Trophoblast cell (in vitro differentiated cells and primary cell): ENCODE results near the gene DDX47.
A peak's percentile ranks its signal among the peaks of the same experiment; 100 is the strongest.

ENCODE experiments used
- DNase-seq, 2 donors: peaks; one replicate each; pipeline ENCODE4 v3.0.0-alpha.2; 2016
- H2AFZ ChIP-seq: 2 replicates; pipeline ENCODE4 v1.6.1; 2013; ENCODE audit warnings: low read length, moderate library complexity, mild to moderate bottlenecking; ENCODE audit not compliant: insufficient read depth, poor library complexity
- H2AK5ac ChIP-seq: 2 replicates; pipeline ENCODE4 v1.6.1; 2013; ENCODE audit warnings: mild to moderate bottlenecking, low read length
- H2BK120ac ChIP-seq: 2 replicates; pipeline ENCODE4 v1.6.1; 2013; ENCODE audit warnings: low read length, mild to moderate bottlenecking, moderate library complexity; ENCODE audit not compliant: insufficient read depth, poor library complexity
- H2BK12ac ChIP-seq: 2 replicates; pipeline ENCODE4 v1.6.1; 2013; ENCODE audit warnings: mild to moderate bottlenecking, low read length, moderate library complexity
- H2BK5ac ChIP-seq: 2 replicates; pipeline ENCODE4 v1.6.1; 2013; ENCODE audit warnings: low read length, low read depth, moderate library complexity, mild to moderate bottlenecking; ENCODE audit not compliant: poor library complexity
- H3K14ac ChIP-seq: 2 replicates; pipeline ENCODE4 v1.6.1; 2013; ENCODE audit warnings: mild to moderate bottlenecking, low read length
- H3K18ac ChIP-seq: 2 replicates; pipeline ENCODE4 v1.6.1; 2013; ENCODE audit warnings: mild to moderate bottlenecking, low read length
- H3K23ac ChIP-seq: 2 replicates; pipeline ENCODE4 v1.6.1; 2013; ENCODE audit warnings: low read length
- H3K27ac ChIP-seq: 2 replicates; pipeline ENCODE4 v1.5.1; 2013; ENCODE audit warnings: low read depth, mild to moderate bottlenecking, inconsistent platforms, low read length, moderate library complexity
- H3K27me3 ChIP-seq: 2 replicates; pipeline ENCODE4 v1.6.1; 2013; ENCODE audit warnings: inconsistent platforms, mild to moderate bottlenecking, low read length, moderate library complexity; ENCODE audit not compliant: insufficient read depth
- H3K36me3 ChIP-seq, 2 experiments: 1 replicate in 1 of 2; 2 replicates in 1 of 2; pipeline ENCODE4 v1.6.1; 2013; ENCODE audit warnings: low read length in 2 of 2, mild to moderate bottlenecking in 2 of 2, moderate library complexity in 1 of 2; ENCODE audit not compliant: insufficient read depth in 2 of 2, control insufficient read depth in 1 of 2
- H3K4ac ChIP-seq: 2 replicates; pipeline ENCODE4 v1.6.1; 2013; ENCODE audit warnings: low read depth, mild to moderate bottlenecking, low read length, moderate library complexity
- H3K4me1 ChIP-seq, 2 experiments: 1 replicate in 1 of 2; 2 replicates in 1 of 2; pipeline ENCODE4 v1.6.1; 2013; ENCODE audit warnings: low read length in 2 of 2, mild to moderate bottlenecking in 2 of 2, moderate library complexity in 1 of 2; ENCODE audit not compliant: insufficient read depth in 2 of 2, control insufficient read depth in 1 of 2
- H3K4me2 ChIP-seq: 2 replicates; pipeline ENCODE4 v1.6.1; 2013; ENCODE audit warnings: inconsistent platforms, mild to moderate bottlenecking, low read length, moderate library complexity
- H3K4me3 ChIP-seq: 2 replicates; pipeline ENCODE4 v1.5.1; 2013; ENCODE audit warnings: mild to moderate bottlenecking, low read depth, low read length, inconsistent platforms
- H3K79me1 ChIP-seq: one replicate; pipeline ENCODE4 v1.6.1; 2013; ENCODE audit warnings: low read length
- H3K79me2 ChIP-seq: 2 replicates; pipeline ENCODE4 v1.6.1; 2013; ENCODE audit warnings: low read length, mild to moderate bottlenecking; ENCODE audit not compliant: control insufficient read depth, insufficient read depth, poor library complexity
- H3K9ac ChIP-seq: 2 replicates; pipeline ENCODE4 v1.6.1; 2013; ENCODE audit warnings: mild to moderate bottlenecking, low read length
- H3K9me3 ChIP-seq: 2 replicates; pipeline ENCODE4 v1.6.1; 2013; ENCODE audit warnings: low read depth, mild to moderate bottlenecking, control low read depth, inconsistent platforms, low read length; ENCODE audit not compliant: insufficient read depth
- H4K12ac ChIP-seq: 2 replicates; pipeline ENCODE4 v1.6.1; 2013; ENCODE audit warnings: low read depth, mild to moderate bottlenecking, low read length, moderate library complexity
- H4K8ac ChIP-seq: 2 replicates; pipeline ENCODE4 v1.6.1; 2013; ENCODE audit warnings: low read depth, mild to moderate bottlenecking, low read length, moderate library complexity
- H4K91ac ChIP-seq: one replicate; pipeline ENCODE4 v1.6.1; 2013; ENCODE audit warnings: low read depth, mild to moderate bottlenecking, low read length, moderate library complexity
- WGBS: extraction: QIAGEN DNeasy Blood & Tissue Kit; methylation state at CpG from one replicate; pipeline ENCODE4 v1.1.7; 2013; ENCODE audit warnings: missing lambda C conversion rate; ENCODE audit not compliant: insufficient read length, insufficient coverage; ENCODE audit errors: extremely low coverage; 5-methylcytosine and 5-hydroxymethylcytosine counted together

Gene DDX47

DNA sequence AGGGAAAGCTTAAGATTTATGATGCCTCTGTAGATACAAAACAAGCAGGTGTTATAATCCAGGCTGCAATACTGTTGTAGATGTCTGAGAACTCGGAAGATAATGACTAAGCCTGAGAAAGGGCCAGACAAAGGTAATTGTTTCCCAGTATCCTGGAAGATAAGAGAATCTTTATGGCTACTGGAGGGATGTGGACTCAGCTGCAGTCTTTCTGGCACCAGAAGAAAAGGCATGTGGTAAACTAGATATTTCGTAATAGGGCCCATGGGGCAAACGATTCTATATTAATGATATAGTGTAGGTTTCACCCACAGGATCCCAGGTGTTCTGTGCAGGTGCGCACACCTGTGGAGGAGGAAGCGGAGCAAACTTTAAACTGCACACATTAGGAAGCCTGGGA is 36.9 kb upstream of the DDX47 start:
- Histone ChIP-seq H3K23ac (no peak overlapping the region), H3K79me2 (no peaks in the 10 kb centered on the region), H3K4me2 (no peak overlapping the region), H3K18ac (no peak overlapping the region), H3K36me3 (no peaks in the 10 kb centered on the region), H2BK5ac (no peak overlapping the region), H2AK5ac (no peak overlapping the region), H3K9ac (no peak overlapping the region), H3K4me3 (no peak overlapping the region), H3K27me3 (no peaks in the 10 kb centered on the region), H4K91ac (no peak overlapping the region), H3K14ac (no peak overlapping the region), H2BK12ac (no peak overlapping the region), H4K12ac (no peak overlapping the region), H3K9me3 (no peaks in the 10 kb centered on the region), H3K27ac (no peak overlapping the region), H3K79me1 (no peaks in the 10 kb centered on the region), H3K4me1 (no peaks in the 10 kb centered on the region), H2AFZ (no peak overlapping the region), H2BK120ac (no peak overlapping the region), H4K8ac (no peak overlapping the region), H3K4ac (no peak overlapping the region)
- no peak for DNase-seq
- no CpG with 5 or more reads among the region's 5 CpGs for WGBS

DNA sequence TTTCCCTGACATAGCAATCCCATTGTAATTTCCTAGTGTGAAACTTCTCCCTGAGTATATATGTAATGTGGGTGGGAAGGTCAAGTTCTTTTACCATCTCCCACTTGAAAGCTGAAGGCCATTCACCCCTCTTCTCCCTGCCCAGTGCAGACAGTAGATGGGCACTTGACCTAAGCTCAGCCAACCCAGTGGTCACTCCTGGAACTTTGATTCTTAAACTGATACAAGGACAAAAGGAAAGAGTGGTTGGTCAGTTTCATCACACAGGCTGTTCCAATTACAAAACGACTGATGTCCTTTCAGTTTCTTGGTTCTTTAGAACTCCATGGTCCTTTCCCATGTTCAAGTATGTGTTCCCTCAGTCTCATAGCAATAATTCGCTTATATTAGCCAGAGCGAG is 36.1 kb upstream of the DDX47 start:
- no peak overlapping the region for H2BK5ac ChIP-seq
- no peak overlapping the region for H3K23ac ChIP-seq
- no peak overlapping the region for H3K27ac ChIP-seq
- no peak overlapping the region for H4K12ac ChIP-seq
- no peak for DNase-seq
- H3K4me3 ChIP-seq = no peak overlapping the region
- no peaks in the 10 kb centered on the region for H3K79me1 ChIP-seq
- no peaks in the 10 kb centered on the region for H3K27me3 ChIP-seq
- H3K9ac ChIP-seq = no peak overlapping the region
- no peak overlapping the region for H2BK12ac ChIP-seq
- H3K4me2 ChIP-seq = no peak overlapping the region
- H3K9me3 ChIP-seq = no peaks in the 10 kb centered on the region
- no peak overlapping the region for H2AFZ ChIP-seq
- no peaks in the 10 kb centered on the region for H3K36me3 ChIP-seq
- no peaks in the 10 kb centered on the region for H3K4me1 ChIP-seq
- no peak overlapping the region for H4K8ac ChIP-seq
- H3K14ac ChIP-seq = no peak overlapping the region
- no peak overlapping the region for H3K4ac ChIP-seq
- H2AK5ac ChIP-seq = no peak overlapping the region
- H4K91ac ChIP-seq = no peak overlapping the region
- no peak overlapping the region for H2BK120ac ChIP-seq
- no peak overlapping the region for H3K18ac ChIP-seq
- WGBS = no CpG with 5 or more reads among the region's 3 CpGs
- no peaks in the 10 kb centered on the region for H3K79me2 ChIP-seq

- Histone ChIP-seq H2AK5ac (no peak overlapping the region), H3K4me1 (no peaks in the 10 kb centered on the region), H3K36me3 (no peaks in the 10 kb centered on the region), H3K4me3 (no peak overlapping the region), H3K4me2 (no peak overlapping the region), H3K14ac (no peak overlapping the region), H2BK120ac (no peak overlapping the region), H3K79me2 (no peaks in the 10 kb centered on the region), H3K4ac (no peak overlapping the region), H3K27ac (no peak overlapping the region), H2AFZ (no peak overlapping the region), H3K27me3 (no peaks in the 10 kb centered on the region), H3K23ac (no peak overlapping the region), H3K9me3 (no peaks in the 10 kb centered on the region), H2BK5ac (no peak overlapping the region), H3K18ac (no peak overlapping the region), H3K79me1 (no peaks in the 10 kb centered on the region), H3K9ac (no peak overlapping the region), H4K12ac (no peak overlapping the region), H2BK12ac (no peak overlapping the region), H4K91ac (no peak overlapping the region), H4K8ac (no peak overlapping the region)
- no CpG with 5 or more reads among the region's 2 CpGs for WGBS
- DNase-seq = no peak
These were observed 34.1 kb upstream of the DDX47 start for GRCh38 chr12:12779007-12779406.

GRCh38 chr12:12779529-12779928 is 33.6 kb upstream of the DDX47 start:
- Histone ChIP-seq H3K27ac (no peak overlapping the region), H3K4me2 (no peak overlapping the region), H3K9ac (no peak overlapping the region), H3K79me1 (no peaks in the 10 kb centered on the region), H3K4me3 (no peak overlapping the region), H3K27me3 (no peaks in the 10 kb centered on the region), H3K18ac (no peak overlapping the region), H3K4ac (no peak overlapping the region), H2AK5ac (no peak overlapping the region), H2BK5ac (no peak overlapping the region), H3K79me2 (no peaks in the 10 kb centered on the region), H3K9me3 (no peaks in the 10 kb centered on the region), H3K14ac (no peak overlapping the region), H4K8ac (no peak overlapping the region), H2AFZ (no peak overlapping the region), H4K91ac (no peak overlapping the region), H3K23ac (no peak overlapping the region), H2BK12ac (no peak overlapping the region), H2BK120ac (no peak overlapping the region), H3K4me1 (no peaks in the 10 kb centered on the region), H3K36me3 (no peaks in the 10 kb centered on the region), H4K12ac (no peak overlapping the region)
- peak in 1 of 2 donors; percentile 40 for DNase-seq
- no CpG with 5 or more reads among the region's 3 CpGs for WGBS
